Head of caudate nucleus (tissue), 42 donors: ENCODE data around the gene SCNN1A.
"Not testable (repeated sequence)": the region's sequence is repeated elsewhere in the genome, so short reads cannot be mapped to it uniquely, and the experiment has no call there.

Source experiments
- DNase-seq, 42 donors: peaks; one replicate each; pipeline versions ENCODE4 v3.0.0 to v3.0.0-alpha.2; 2020 to 2021; ENCODE audit warnings: mixed read lengths in 7 of 42
- intact Hi-C: fragments of 100-400 bp; cut with DNase I; formaldehyde crosslinking; loops from one replicate; pipeline ENCODE4 v1.15.0; 2022

SCNN1A gene

GRCh38 chr12:6354495-6355393 is 20.6 kb downstream of the SCNN1A start:
- intact Hi-C loops = no loop called here
- no peak for DNase-seq

GRCh38 chr12:6352193-6353173 is 22.9 kb downstream of the SCNN1A start:
- intact Hi-C loops = no loop called here
- DNase-seq = no peak

GRCh38 chr12:6351622-6352021 is 23.7 kb downstream of the SCNN1A start:
- no peak for DNase-seq
- intact Hi-C loops = no loop called here

- peak in 1 of 42 donors; percentile 18 for DNase-seq
Measured at GRCh38 chr12:6347367-6348338, 27.7 kb downstream of the SCNN1A start.

GRCh38 chr12:6346942-6347341 is 28.4 kb downstream of the SCNN1A start:
- intact Hi-C loops = no loop called here
- no peak for DNase-seq

More at GRCh38 chr12:6347367-6348338, 27.7 kb downstream of the SCNN1A start:
- intact Hi-C loops = no loop called here

- DNase-seq = no peak
- intact Hi-C loops = no loop called here
Measured at GRCh38 chr12:6346235-6346832, 29.0 kb downstream of the SCNN1A start.

- intact Hi-C loops = no loop called here
- DNase-seq = no peak
Measured at GRCh38 chr12:6345319-6346091, 29.9 kb downstream of the SCNN1A start.

- DNase-seq, intact Hi-C loops: not testable (repeated sequence)
Measured at GRCh38 chr12:6344101-6344660, 31.2 kb downstream of the SCNN1A start.

- intact Hi-C loops = no loop called here
- DNase-seq = no peak
Measured at GRCh38 chr12:6343518-6343917, 31.8 kb downstream of the SCNN1A start.

GRCh38 chr12:6342140-6342889 is 33.0 kb downstream of the SCNN1A start:
- DNase-seq = no peak
- intact Hi-C loops = no loop called here

GRCh38 chr12:6341417-6342139 is 33.8 kb downstream of the SCNN1A start, which contains the start of gene TNFRSF1A:
TSS of gene TNFRSF1A (minus strand) at chr12:6342076. CDS start at chr12:6341814, 262 bp downstream.
- intact Hi-C loops = no loop called here
- peak in 19 of 42 donors; percentile 33 to 82 (median 53) for DNase-seq

- intact Hi-C loops = no loop called here
- no peak for DNase-seq
Measured at GRCh38 chr12:6340745-6341416, 34.5 kb downstream of the SCNN1A start.

- intact Hi-C loops = no loop called here
- DNase-seq = no peak
Measured at GRCh38 chr12:6340032-6340638, 35.2 kb downstream of the SCNN1A start.

GRCh38 chr12:6338955-6339354 is 36.4 kb downstream of the SCNN1A start:
- DNase-seq = no peak
- intact Hi-C loops = no loop called here

GRCh38 chr12:6338536-6338935 is 36.8 kb downstream of the SCNN1A start:
- DNase-seq, intact Hi-C loops: not testable (repeated sequence)
